GM21529 (cell line): ENCODE results near the gene ZBTB37.
A peak's percentile ranks its signal among the peaks of the same experiment; 100 is the strongest.
"Not testable (repeated sequence)": the region's sequence is repeated elsewhere in the genome, so short reads cannot be mapped to it uniquely, and the experiment has no call there.

Experiments
- ATAC-seq: cut with Tn5 transposase; IDR thresholded peaks from one replicate; pipeline ENCODE4 v1.9.1; 2021; ENCODE audit not compliant: unreplicated experiment

The ZBTB37 gene

GRCh38 chr1:173864179-173864867 is 3.9 kb upstream of the ZBTB37 start:
- no peak for ATAC-seq

DNA sequence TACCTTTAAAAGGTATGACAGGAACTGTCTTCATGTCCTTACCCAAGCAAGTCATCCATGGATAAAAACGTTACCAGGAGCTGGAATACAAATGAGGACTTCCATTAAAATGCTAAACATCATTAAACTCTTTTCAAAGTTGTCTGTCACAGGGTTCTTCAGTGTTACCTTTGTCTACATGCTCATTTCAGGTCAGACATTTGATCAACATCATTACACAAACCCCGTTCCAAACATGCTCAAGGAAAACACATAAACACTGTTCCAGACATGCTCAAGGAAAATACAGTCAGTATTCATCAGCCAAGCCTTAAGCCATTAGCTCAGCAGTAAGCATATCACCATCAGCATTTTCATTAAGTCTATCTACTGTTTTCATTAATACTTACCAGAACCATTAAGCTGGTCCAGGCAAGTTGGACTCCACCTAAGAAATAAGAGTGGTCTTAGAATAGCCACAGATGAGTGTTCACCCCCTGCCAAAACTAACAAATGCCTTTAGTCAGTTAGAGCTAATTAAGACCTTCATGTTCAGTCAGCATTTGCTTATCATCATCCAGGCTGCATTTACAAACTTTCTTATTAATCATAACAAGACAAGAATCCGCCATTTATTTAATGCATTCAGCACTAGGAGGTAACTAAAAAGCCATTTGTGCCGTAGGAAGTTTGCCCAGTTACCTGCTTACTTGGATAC is 2.6 kb upstream of the ZBTB37 start:
- no peak for ATAC-seq

DNA sequence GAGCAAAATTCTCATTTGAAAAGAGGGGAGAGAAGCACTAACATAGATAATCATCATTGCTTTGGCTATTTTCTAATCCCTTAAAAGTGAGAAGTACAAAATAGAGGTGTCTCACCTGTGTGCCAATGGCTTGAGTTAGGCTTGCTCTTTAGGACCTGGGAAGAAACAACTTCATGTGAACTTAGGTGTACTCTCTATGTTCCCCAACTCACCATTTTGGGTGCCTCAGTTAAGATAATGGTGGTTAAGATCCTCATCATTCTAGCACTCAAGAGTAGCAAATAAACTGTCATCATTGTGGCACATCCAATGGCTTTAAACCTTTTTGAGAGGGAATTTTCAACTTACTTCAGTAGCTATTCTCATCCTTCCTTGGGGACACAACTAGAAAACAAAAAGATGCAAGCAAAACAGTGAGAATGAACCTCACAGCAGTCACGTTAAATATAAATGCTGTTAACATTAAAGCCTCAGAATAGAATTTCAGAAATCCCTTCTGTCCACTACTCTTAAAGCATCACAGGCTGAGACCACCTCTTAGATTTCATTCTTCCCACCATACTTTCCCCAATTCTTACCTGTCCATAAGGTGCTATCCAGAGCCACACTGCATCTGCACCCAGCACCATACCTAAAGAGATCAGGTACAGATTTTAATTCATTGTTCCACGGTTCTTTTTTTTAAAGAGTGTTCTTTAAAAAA is 1.6 kb upstream of the ZBTB37 start:
- ATAC-seq, result no peak

GRCh38 chr1:173867141-173867752 is 933 bp upstream of the ZBTB37 start:
- no peak for ATAC-seq

- peak; percentile 72 for ATAC-seq
These were observed 371 bp upstream of the ZBTB37 start, which contains the start of gene GAS5 for GRCh38 chr1:173867753-173868265. Gene GAS5 (minus strand): TSS chr1:173867989.

DNA sequence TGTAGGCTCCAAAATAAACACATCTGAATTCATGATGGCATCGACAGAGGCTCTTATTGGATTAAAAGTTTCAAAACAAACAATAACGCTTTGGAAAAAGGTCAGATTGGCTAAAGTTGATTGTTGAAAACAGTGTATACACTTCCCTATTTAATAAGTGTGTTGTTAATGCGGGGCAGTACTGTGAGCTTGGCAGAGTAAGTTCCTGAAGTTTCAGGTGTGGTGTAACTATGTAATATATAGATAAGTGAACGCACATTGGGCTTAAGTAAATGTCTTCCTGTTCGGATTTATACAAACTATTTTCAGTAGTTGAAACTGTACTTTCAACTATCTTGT is 810 bp downstream of the ZBTB37 start:
- ATAC-seq, result no peak

DNA sequence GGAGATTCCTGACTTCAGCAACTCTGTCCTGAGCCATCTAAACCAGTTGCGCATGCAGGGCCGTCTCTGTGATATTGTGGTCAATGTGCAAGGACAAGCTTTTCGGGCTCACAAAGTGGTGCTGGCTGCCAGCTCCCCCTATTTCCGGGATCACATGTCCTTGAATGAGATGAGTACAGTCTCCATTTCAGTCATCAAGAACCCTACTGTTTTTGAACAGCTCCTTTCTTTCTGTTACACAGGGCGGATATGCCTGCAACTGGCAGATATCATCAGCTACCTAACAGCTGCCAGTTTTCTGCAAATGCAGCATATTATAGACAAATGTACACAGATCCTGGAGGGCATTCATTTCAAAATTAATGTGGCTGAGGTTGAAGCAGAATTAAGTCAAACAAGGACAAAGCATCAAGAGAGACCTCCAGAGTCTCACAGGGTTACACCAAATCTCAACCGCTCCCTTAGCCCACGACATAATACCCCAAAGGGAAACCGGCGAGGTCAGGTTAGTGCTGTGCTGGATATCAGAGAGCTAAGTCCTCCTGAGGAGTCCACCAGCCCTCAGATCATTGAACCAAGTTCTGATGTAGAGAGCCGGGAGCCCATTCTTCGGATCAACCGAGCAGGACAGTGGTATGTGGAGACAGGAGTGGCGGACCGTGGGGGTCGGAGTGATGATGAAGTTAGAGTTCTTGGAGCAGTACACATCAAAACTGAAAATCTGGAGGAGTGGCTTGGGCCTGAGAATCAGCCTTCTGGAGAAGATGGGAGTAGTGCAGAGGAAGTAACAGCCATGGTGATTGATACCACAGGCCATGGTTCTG is 2.3 kb downstream of the ZBTB37 start:
- ATAC-seq, result no peak

DNA sequence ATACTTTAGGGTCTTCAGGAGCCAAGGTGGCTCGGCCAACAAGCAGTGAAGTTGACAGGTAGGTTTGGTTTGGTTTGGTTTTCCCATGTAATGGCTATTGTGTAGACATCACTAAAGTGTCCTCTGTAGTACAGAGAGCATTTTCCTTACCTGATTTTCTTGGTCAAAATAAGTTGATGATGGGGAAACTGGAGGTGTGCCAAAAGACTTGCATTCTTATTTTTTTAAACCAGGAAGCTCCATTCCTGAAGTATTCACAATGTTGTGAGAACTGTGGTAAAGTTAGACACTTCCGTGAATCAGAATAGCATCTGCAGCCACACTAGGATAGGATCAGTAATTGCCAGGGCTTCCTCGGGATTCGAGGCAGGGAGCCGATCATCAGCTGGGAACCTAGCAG is 2.9 kb downstream of the ZBTB37 start:
- no peak for ATAC-seq

GRCh38 chr1:173871500-173871899 is 3.3 kb downstream of the ZBTB37 start:
- no peak for ATAC-seq

DNA sequence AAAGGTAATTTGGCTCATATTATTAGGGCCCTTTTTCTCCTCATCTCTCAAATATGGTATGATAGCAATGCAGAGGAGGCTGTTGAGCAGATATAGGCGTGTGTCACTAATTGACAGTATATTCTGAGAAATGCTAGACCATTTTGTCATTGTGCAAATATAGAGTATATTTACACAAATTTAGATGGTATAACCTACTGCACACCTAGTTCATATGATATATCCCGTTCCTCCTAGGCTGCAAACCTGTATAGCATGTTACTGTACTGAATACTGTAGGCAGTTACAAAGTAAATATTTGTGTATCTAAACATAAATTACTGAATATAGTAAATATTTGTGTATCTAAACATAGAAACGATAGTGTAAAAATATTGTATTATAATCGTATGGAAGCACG is 8.6 kb downstream of the ZBTB37 start:
- ATAC-seq, result no peak

- ATAC-seq, result no peak
These were observed 10.1 kb downstream of the ZBTB37 start for GRCh38 chr1:173878251-173878650.

GRCh38 chr1:173881117-173881516 is 12.9 kb downstream of the ZBTB37 start:
- not testable (repeated sequence) for ATAC-seq

- ATAC-seq, result no peak
These were observed 16.5 kb downstream of the ZBTB37 start for GRCh38 chr1:173884701-173885100.

GRCh38 chr1:173886746-173887611 is 18.8 kb downstream of the ZBTB37 start:
- ATAC-seq, result no peak

DNA sequence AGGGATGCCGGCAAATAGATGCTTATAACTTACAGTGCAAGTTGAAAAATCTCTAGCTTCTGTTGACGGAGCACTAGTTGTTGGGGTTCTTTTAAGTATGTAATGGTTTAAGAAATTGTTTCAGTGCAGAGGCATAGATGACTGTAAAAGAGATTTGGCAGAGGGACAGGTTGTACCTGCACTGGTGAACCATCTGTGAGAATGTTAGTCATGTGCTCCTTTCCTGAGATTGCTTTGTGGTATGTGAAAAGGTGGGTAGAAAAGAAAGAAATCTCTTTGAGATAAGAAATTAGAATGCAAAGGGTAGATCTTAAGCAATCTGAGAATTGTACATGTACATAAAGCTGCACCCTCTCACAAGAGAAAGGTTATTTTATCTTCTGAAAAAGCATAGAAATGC is 19.4 kb downstream of the ZBTB37 start:
- ATAC-seq, result no peak

DNA sequence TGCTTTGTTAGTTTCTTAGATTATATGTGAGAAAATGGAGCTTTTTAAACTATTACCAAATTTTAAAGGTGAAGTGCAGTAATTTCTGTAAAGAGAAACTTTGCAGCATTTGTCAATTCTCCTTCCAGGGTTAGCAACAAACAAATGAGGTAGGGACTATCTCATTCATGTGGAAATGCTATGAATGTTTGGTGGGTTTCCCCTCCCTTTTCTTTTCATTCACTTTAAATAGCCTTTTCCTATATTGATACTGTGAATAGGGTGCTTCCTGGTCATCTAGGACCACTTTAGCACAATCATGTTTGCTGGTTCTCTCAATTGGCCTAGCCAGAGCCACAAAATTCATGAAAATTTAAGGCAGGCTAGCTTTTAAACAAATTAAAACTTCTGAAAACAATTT is 20.6 kb downstream of the ZBTB37 start:
- ATAC-seq, result no peak

GRCh38 chr1:173889885-173890284 is 21.7 kb downstream of the ZBTB37 start:
- ATAC-seq, result no peak

DNA sequence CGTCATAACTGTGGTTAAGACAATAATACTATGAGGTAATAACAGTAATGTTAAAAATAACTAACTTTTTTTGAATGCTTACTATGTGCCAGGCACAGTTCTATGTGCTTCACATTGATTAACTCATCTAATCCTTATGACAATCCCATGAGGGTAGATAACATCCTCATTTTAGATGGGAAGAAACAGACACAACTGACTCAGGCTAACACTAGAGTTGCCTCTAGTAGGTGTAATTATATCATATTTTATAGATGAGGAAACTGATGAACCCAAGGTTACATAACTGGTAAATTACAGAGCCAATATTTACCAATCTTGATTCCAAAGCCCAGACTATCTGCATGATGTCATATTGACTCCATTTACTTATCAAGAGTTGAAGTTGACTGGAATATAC is 25.4 kb downstream of the ZBTB37 start:
- ATAC-seq, result no peak

DNA sequence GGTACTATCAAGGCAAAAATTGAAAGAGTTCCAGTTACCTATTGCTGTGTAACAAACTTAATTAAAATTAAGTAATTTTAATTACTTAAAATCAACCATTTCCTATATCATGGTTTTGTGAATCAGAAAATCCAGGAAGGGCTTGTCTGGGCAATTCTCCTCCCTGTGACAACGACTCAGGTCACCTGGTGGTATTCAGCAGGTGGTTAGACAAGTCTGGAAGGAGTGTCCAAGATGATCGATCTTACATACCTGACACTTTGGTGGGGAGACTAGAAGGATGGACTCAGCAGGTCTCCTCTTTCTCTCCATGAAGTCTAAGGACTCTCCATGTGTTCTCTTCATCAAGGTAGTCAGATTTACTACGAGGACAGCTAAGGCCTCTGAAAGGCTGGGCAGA is 26.0 kb downstream of the ZBTB37 start:
- no peak for ATAC-seq

GRCh38 chr1:173900427-173900826 is 32.2 kb downstream of the ZBTB37 start:
- no peak for ATAC-seq
